ENCODE results near the gene RNF4.
"Not testable (repeated sequence)": the region's sequence is repeated elsewhere in the genome, so short reads cannot be mapped to it uniquely, and the experiment has no call there.

RNF4 gene

DNA sequence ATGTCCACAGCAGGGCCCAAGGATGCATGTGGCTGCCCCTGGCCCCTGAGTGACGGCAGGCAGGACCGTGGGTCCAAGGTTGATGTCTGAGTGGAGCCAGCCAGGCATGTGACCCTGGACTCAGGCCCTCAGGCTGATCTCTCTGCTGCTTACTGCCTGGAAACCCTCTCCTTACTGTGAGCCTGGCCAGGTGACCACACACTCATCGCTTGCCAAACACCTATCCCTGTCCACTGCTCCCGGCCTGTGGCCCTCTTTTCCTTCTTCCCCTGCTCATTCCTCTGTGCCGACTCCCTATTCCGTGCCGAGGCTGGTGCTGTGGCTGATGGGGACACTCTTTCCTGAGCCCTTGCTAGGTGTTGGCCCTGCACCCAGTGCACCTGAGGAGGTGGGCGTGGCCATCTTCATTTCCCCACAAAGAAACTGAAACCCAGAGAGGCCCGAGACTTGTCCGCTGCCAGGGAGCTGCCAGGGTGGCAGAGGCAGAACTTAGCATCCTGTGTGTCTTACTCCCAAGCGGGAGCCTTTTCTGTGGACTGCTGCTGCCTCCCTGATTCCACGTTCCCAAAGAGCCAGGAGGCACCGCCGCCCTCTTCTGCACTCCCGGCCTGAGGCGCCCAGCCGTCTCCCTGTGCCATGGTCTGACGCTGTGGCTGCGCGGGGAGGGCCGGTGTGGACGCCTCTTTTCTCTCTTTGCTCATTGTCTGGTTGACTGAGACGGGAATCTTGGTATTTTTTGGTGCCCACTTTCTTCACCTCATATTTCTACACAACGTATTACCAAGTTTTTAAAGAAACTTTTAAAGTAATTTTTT is 11.2 kb upstream of the RNF4 start:
- in situ Hi-C loops (cut with HindIII; ENCODE audit: low sequenced_read_pairs), result no loop called here

GRCh38 chr4:2458546-2459491 is 10.1 kb upstream of the RNF4 start:
- in situ Hi-C loops (cut with HindIII; ENCODE audit: low sequenced_read_pairs), result no loop called here

- in situ Hi-C loops (cut with HindIII; ENCODE audit: low sequenced_read_pairs), result no loop called here
These were observed 9.1 kb upstream of the RNF4 start for GRCh38 chr4:2459589-2460349.

DNA sequence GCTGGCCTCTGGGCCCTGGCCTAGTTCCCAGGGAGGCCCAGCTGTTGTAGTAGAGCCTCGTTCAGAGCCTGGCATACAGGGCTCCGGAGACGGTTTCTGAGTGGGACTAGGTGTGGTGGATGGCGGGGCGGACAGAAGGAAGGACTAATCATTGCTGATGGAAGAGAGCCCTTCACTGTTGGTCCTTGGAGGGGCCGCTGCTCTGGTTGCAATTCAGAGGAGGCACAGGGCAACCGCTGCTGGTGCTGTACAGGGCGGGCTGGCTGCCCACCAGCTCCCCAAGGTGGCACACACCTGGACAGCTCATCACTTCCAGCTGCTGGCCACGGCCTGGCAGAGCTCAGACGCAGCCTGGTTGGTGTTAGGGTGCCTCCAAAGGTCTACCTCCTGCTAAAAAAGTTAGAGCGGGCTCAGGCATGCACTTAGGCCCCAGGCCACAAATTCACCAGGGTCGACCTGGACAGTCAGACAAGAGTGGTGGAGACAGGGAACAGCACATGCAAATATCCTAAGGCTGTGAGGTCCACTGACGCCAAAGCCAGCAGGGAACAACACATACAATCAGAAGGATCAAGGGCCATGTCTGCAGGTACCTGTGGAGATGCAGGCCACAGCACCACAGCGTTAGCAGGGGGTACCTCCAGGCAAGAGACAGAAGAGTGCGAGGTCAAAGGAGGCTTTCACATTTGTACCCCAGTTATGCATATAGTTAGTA is 7.5 kb upstream of the RNF4 start:
- in situ Hi-C loops (cut with HindIII; ENCODE audit: low sequenced_read_pairs), result no loop called here

DNA sequence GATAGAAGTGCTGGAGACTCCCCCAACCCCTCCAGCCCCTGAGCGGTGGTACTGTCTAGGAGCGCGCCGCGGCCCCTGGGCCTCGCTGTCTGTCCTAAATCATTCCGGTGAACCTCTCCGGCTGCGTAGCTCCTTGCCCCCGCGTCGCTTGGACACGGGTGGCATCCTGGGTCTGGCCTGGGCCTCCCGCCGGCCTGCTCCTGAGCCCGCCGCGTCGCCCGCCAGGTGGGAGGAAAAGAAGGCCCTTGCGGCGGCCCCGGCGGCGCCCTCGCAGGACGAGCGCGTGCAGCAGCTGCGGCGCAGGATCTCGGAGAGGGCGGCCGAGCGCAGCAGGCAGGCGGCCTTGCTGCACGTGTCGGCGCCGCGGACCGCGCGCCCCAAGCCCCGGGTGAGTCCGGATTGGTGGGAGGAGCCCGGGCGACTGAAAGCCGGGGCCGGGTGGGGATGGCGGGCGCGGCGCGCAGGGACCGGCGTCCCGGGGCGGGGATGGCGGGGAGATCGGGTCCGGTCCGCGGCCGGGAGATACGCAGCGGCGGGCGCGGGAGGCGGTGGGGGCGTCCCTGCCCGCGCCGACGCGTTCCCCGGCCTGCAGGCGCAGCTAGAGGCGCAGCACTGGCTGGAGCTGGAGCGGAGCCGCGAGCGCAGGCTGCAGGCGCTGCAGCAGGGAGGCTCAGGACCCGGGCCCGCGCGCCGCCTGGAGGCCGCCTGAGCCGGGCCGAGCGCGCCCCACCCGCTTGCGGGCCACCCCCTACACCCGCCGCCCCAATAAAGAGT is 6.5 kb upstream of the RNF4 start:
- in situ Hi-C loops (cut with HindIII; ENCODE audit: low sequenced_read_pairs), result no loop called here

GRCh38 chr4:2462992-2463762 is 5.7 kb upstream of the RNF4 start:
- in situ Hi-C loops (cut with HindIII; ENCODE audit: low sequenced_read_pairs), result no loop called here

- in situ Hi-C loops (cut with HindIII; ENCODE audit: low sequenced_read_pairs), result no loop called here
These were observed 3.9 kb upstream of the RNF4 start for GRCh38 chr4:2465032-2465431.

GRCh38 chr4:2465544-2465943 is 3.4 kb upstream of the RNF4 start:
- in situ Hi-C loops (cut with HindIII; ENCODE audit: low sequenced_read_pairs), result not testable (repeated sequence)

DNA sequence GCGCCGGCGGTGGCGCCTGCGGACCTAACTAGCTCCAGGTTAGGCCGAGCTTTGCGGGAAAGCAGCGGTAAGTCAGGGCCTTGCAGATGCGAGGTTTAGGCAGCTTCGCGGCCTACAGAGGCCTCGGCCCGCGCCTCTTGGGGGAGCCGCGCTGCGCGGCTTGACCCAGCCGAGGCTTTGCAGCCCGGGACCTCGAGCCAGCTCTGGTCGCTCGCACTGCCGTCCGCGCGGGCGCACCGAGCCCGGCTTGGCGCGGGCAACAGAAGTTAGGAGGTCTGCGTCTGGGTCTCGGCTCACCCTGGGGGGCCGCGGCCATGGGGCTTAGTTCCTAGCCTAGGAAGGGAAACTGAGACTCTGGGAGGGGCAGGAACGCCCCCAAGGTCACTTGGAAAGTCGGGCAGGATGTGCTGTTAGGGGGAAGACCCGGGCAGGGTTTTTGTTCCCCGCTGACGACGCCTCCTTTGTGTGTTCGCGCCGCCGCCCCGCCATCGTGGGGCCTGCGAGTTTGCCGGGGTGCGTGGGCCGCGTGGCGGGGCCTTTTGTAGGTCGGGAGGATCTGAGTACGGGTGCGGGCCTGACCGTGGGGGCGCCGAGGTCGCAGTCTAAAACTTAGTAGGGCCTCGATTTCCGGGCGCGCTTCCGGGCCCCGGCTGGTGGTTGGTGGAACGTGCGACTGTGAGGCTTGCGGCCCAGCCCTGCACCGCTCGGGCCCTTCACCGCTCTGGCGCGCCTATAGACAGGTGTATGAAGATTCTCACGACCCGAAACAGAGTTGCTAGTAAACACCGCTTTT is 482 bp downstream of the RNF4 start:
- in situ Hi-C loops (cut with HindIII; ENCODE audit: low sequenced_read_pairs), result no loop called here

GRCh38 chr4:2470791-2471190 is 1.9 kb downstream of the RNF4 start:
- in situ Hi-C loops (cut with HindIII; ENCODE audit: low sequenced_read_pairs), result no loop called here

GRCh38 chr4:2472187-2472586 is 3.3 kb downstream of the RNF4 start:
- in situ Hi-C loops (cut with HindIII; ENCODE audit: low sequenced_read_pairs), result no loop called here

DNA sequence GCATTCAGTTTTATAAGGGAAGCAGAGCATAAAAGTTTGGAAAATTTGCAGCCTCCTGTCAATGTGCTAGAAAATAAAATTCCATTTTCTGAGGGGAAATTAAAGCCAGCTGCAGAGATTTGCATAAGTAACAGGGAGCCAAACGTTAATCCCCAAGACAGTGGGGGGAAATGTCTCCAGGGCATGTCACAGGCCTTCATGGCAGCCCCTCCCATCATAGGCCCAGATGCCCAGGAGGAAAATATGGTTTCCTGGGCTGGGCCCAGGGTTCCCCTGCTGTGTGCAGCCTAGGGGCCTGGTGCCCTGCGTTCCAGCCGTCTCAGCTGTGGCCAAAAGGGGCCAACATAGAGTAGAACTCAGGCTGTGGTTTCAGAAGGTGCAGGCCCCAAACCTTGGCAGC is 9.3 kb downstream of the RNF4 start:
- in situ Hi-C loops (cut with HindIII; ENCODE audit: low sequenced_read_pairs), result no loop called here

DNA sequence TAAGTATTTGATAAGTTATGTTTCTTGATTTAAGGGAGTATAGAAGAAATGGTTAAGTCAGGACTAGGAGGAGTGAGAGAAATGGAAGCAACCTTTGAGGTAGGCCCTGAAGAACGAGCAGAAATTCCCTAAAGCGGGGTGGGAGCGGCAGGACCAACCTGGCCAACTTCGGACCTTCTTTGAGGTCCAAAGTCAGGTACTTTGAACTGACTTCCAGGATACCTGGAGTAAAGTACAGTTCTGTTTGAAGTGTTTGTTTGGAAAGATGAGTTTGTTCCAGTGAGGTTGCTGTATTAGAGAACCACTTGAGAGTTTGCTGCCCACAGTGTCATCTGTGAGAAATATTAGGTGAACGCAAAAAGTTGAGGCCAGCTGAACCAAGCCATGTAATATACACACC is 11.7 kb downstream of the RNF4 start:
- in situ Hi-C loops (cut with HindIII; ENCODE audit: low sequenced_read_pairs), result no loop called here

DNA sequence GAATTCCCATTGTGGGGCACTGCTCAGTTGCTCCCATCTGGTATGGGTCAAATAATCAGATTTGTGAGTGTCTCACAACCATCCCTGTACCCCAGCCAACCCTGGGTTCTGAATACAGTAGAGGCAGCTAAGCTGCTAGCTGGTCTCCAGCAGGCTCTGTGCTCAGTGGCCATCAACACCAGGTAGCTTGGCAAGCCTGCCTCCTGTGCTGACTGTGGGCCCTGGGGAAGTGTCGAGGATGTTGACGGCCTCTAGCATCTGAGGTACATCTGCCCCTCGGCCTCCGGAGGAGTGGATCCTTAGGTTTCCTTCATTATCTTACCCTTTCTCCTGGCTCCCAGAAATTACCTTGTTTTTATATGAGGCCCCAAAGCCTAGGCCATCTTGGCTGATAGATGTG is 13.3 kb downstream of the RNF4 start:
- in situ Hi-C loops (cut with HindIII; ENCODE audit: low sequenced_read_pairs), result no loop called here

DNA sequence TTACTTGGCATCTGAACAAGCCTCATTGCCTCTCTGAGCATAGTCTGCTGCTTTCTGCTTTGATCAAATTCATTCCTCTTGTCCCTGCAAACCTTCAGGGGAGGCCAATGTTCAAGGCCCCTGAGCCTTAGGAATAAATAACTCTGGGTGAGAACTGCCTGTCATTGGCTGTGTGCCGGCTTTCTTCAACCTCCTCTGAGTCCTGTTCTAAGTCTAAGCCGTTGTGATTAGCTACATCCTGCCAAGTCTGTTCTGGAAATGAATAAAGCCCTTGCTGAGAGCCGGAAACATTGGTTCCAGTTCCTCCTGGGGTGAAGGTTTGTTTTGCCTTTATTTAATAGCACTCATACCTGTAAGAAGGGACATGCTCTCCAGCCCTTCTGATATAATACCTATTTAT is 13.8 kb downstream of the RNF4 start:
- in situ Hi-C loops (cut with HindIII; ENCODE audit: low sequenced_read_pairs), result no loop called here

DNA sequence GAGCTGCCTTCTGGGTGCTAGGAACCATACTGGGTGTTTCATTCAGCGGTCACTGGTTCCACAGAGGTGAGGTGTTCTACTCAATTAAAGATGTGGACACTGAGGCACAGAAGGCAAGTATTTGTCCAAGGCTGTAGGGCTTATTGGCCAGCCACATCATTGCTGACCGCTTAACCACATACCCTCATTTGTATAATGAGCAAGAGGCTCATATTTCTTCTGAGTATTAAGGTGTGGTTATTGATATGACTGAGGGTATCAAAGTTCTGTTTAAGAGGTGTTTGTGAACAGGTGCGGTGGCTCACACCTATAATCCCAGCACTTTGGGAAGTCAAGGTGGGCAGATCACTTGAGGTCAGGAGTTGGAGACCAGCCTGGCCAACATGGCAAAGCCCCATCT is 14.3 kb downstream of the RNF4 start:
- in situ Hi-C loops (cut with HindIII; ENCODE audit: low sequenced_read_pairs), result no loop called here

DNA sequence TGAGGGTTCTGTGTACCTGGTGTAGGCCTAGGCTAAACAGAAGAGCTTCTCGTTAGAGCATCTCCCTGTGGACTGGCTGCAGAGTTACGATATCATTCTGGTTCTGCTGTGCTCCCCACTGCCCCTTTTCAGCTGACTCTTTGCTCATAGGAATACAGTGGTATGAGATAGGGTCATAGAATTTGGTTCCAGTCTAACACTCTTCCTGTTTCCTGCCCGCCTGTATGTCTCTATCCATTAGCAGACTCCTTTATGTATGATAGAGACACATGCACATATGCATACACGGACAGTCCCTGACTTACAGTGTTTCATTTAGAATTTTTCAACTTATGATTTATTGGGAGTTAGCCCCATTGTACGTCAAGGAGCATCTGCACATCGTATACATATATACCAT is 15.3 kb downstream of the RNF4 start:
- in situ Hi-C loops (cut with HindIII; ENCODE audit: low sequenced_read_pairs), result no loop called here

- in situ Hi-C loops (cut with HindIII; ENCODE audit: low sequenced_read_pairs), result no loop called here
These were observed 16.1 kb downstream of the RNF4 start for GRCh38 chr4:2484993-2485392.
